NT2/D1 (cell line): ENCODE results near the gene ARHGAP11B.
"Not testable (repeated sequence)": the region's sequence is repeated elsewhere in the genome, so short reads cannot be mapped to it uniquely, and the experiment has no call there.

ENCODE experiments used
- DNase-seq: peaks from one replicate; pipeline ENCODE4 v3.0.0-alpha.2; 2011; ENCODE audit warnings: low read depth, low spot score
- H3K27me3 ChIP-seq: 2 replicates; pipeline ENCODE4 v1.6.0; 2011; ENCODE audit warnings: mild to moderate bottlenecking; ENCODE audit not compliant: insufficient read length, insufficient read depth
- H3K36me3 ChIP-seq: 2 replicates; pipeline ENCODE4 v1.6.1; 2011; ENCODE audit warnings: mild to moderate bottlenecking, low read length, mixed read lengths; ENCODE audit not compliant: insufficient read depth, insufficient read length
- H3K4me1 ChIP-seq: 2 replicates; pipeline ENCODE4 v1.5.1; 2011; ENCODE audit not compliant: insufficient read depth, insufficient read length
- H3K4me3 ChIP-seq: 2 replicates; pipeline ENCODE4 v1.5.1; 2011; ENCODE audit warnings: low read depth; ENCODE audit not compliant: insufficient read length
- H3K9ac ChIP-seq: 2 replicates; pipeline ENCODE4 v1.6.0; 2011; ENCODE audit warnings: low read depth; ENCODE audit not compliant: insufficient read length
- H3K9me3 ChIP-seq: 2 replicates; pipeline ENCODE4 v1.5.1; 2011; ENCODE audit warnings: mild to moderate bottlenecking, low read length; ENCODE audit not compliant: insufficient read depth

Gene ARHGAP11B

GRCh38 chr15:30625436-30626193, at the start of gene ARHGAP11B:
Gene ARHGAP11B (plus strand): TSS chr15:30626128.
- DNase-seq: peak; percentile 90
- H3K4me3 ChIP-seq: peak within 1 kb of the TSS; percentile 63

GRCh38 chr15:30579394-30579970, 46.4 kb upstream of the ARHGAP11B start:
- not testable (repeated sequence) for H3K27me3 ChIP-seq, H3K36me3 ChIP-seq, H3K9ac ChIP-seq, DNase-seq, H3K4me3 ChIP-seq, H3K4me1 ChIP-seq, H3K9me3 ChIP-seq

More at GRCh38 chr15:30625436-30626193, at the start of gene ARHGAP11B:
- H3K4me1 ChIP-seq, H3K36me3 ChIP-seq, H3K27me3 ChIP-seq, H3K9me3 ChIP-seq: not testable (repeated sequence)
- H3K9ac ChIP-seq: peak within 1 kb of the TSS; percentile 83

GRCh38 chr15:30580716-30581115, 45.2 kb upstream of the ARHGAP11B start:
- not testable (repeated sequence) for H3K27me3 ChIP-seq, H3K9ac ChIP-seq, H3K36me3 ChIP-seq, DNase-seq, H3K9me3 ChIP-seq, H3K4me3 ChIP-seq, H3K4me1 ChIP-seq

- H3K27me3 ChIP-seq, H3K4me1 ChIP-seq, H3K9me3 ChIP-seq, DNase-seq, H3K4me3 ChIP-seq, H3K36me3 ChIP-seq, H3K9ac ChIP-seq: not testable (repeated sequence)
Measured at GRCh38 chr15:30598953-30599352, 27.0 kb upstream of the ARHGAP11B start.

DNA sequence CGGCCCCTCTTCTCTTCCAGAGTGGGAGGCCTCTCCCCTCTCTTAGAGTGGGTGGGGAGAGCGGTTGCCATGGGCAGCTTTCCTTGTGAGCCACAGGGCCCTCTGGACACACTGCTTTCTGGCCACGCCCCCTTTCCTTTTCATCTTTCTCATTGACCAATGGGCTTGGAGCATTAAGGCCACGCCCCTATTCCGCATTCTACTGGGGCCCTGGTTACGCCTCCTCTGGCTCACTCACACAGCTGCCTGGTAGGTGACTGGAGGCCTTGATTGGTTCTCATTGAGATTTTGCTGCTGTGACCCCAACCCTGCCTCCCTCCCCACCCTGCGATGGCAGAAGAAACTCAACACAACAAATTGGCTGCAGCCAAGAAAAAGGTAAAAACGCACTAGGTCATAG, 22.1 kb upstream of the ARHGAP11B start, which contains the start of gene GOLGA8H:
Gene GOLGA8H, plus strand, starts transcription at position 233 of the 400 bp plus-strand sequence. Its CDS starts 98 bp downstream, at position 331.
- H3K9ac ChIP-seq, DNase-seq, H3K4me1 ChIP-seq, H3K27me3 ChIP-seq, H3K4me3 ChIP-seq, H3K36me3 ChIP-seq, H3K9me3 ChIP-seq: not testable (repeated sequence)

- H3K9me3 ChIP-seq, H3K4me1 ChIP-seq, H3K4me3 ChIP-seq, H3K27me3 ChIP-seq, H3K9ac ChIP-seq, H3K36me3 ChIP-seq, DNase-seq: not testable (repeated sequence)
Measured at GRCh38 chr15:30612271-30612670, 13.7 kb upstream of the ARHGAP11B start.

GRCh38 chr15:30621342-30621741, 4.6 kb upstream of the ARHGAP11B start:
- DNase-seq, H3K27me3 ChIP-seq, H3K9ac ChIP-seq: not testable (repeated sequence)

DNA sequence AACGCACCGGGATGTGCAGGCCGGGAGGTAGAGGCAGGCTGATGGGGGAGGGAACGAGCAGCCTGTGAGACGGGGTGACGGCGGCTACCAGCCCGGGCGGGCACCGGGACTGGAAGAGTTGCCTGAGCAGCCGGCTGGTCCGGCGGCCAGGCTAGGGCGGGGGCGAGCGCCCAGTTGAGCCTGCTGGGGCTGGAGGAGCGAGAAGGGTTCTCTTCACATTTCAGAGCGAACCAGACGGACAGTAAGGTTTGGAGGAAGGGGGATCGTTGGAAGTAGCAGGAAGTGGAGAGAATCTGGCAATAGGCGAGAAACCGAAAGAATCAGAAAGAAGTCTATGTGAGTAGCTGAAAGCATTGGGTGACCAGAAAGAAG, 252 bp downstream of the ARHGAP11B start:
- H3K9me3 ChIP-seq, H3K27me3 ChIP-seq, DNase-seq, H3K4me1 ChIP-seq, H3K36me3 ChIP-seq: not testable (repeated sequence)
- Histone ChIP-seq H3K9ac (peak overlapping the region; percentile 83), H3K4me3 (peak overlapping the region; percentile 63)

More at GRCh38 chr15:30621342-30621741, 4.6 kb upstream of the ARHGAP11B start:
- not testable (repeated sequence) for H3K9me3 ChIP-seq, H3K4me3 ChIP-seq, H3K36me3 ChIP-seq, H3K4me1 ChIP-seq

- peak overlapping the region; percentile 67 for H3K9ac ChIP-seq
- H3K36me3 ChIP-seq, H3K9me3 ChIP-seq, DNase-seq, H3K4me1 ChIP-seq, H3K27me3 ChIP-seq: not testable (repeated sequence)
- H3K4me3 ChIP-seq: peak overlapping the region; percentile 63
Measured at GRCh38 chr15:30626632-30627031, 704 bp downstream of the ARHGAP11B start.
